ENCODE data around the gene HOXA10.

Gene HOXA10

DNA sequence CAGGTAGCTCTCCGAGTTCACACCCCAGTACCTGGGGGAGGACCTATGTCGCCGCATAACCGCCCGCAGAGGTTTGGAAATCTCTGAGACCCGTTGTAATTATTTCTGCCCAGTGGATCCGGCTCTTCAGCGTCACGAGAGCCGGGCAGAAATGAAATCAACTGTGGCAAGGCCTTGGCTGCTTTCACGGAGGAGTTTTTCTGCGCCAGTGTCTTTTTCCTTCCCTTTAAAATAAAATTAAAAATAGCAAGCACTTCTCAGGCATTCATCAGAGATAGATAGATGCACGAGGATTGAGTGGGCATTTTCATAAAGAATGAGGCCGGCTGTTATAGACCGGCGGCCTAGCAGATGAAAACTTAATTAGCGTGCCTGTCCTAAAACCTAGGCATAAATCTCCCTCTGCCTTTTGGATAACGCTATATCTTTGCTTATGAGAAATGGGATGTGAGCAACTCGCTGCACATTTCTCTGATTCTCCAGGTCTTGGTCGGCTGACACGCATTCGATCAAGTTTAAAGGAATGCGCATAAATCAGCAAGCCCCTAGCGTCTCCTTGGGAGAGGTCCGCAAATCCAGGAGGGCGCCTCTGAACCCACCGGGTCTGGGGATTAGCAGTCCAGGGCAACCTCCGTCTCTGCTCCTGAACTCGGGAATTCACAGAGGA is 19.3 kb upstream of the HOXA10 start:
- TF ChIP-seq, protein P1, sequence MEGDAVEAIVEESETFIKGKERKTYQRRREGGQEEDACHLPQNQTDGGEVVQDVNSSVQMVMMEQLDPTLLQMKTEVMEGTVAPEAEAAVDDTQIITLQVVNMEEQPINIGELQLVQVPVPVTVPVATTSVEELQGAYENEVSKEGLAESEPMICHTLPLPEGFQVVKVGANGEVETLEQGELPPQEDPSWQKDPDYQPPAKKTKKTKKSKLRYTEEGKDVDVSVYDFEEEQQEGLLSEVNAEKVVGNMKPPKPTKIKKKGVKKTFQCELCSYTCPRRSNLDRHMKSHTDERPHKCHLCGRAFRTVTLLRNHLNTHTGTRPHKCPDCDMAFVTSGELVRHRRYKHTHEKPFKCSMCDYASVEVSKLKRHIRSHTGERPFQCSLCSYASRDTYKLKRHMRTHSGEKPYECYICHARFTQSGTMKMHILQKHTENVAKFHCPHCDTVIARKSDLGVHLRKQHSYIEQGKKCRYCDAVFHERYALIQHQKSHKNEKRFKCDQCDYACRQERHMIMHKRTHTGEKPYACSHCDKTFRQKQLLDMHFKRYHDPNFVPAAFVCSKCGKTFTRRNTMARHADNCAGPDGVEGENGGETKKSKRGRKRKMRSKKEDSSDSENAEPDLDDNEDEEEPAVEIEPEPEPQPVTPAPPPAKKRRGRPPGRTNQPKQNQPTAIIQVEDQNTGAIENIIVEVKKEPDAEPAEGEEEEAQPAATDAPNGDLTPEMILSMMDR (IDR thresholded peaks at IDR 0.05; ENCODE audit: low read depth, low read length, missing control alignments): no peak
- H3K4me3 ChIP-seq (replicated peaks; ENCODE audit: low read depth, low read length): peak overlapping the region; percentile 83
- DNase-seq (ENCODE audit: extremely low read depth, low read depth): no peak

DNA sequence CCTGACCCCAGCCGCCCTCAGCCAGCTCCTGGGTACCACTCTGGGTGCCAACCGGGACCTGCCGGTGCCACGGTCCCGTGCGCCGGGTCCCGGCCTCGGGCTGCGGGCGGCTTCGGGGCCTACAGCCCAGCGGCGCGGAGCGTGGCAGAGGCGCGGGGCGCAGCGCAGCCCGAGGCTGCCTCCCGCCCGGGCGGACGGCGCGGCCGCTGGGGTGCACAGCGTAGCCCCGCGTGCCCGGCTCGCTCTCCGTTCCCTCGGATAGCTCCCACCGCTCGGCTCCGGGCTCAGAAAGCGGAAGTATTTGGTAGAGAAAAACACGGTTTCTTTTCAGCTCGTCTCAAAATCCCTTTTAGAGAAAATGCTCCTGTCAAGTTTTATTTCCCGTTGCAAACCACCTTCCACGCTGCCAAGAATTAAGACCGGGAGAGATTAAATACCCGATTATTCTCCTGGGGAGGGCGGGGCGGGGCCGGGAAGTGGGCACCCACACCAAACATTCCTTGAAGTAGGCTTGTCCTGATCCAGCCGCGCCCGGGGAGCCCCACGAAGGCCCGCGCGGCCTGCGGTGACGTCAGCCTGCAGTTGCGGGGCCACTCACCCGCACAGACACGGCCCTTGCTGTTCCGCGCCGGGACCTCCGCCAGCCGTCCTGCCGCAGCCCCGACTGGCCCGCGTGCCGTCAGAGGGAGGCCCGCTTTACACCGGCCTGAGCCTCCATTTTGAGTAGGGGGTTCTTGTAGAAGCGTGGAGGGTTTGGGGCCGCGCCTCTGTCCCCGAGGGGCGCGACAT is 18.6 kb upstream of the HOXA10 start:
- peak overlapping the region; percentile 83 for H3K4me3 ChIP-seq (replicated peaks; ENCODE audit: low read depth, low read length)
- TF ChIP-seq, protein P1 (IDR thresholded peaks at IDR 0.05; ENCODE audit: low read depth, low read length, missing control alignments): no peak
- no peak for DNase-seq (ENCODE audit: extremely low read depth, low read depth)

- TF ChIP-seq, protein P1 (IDR thresholded peaks at IDR 0.05; ENCODE audit: low read depth, low read length, missing control alignments): no peak
- H3K4me3 ChIP-seq (replicated peaks; ENCODE audit: low read depth, low read length): peak overlapping the region; percentile 83
- no peak for DNase-seq (ENCODE audit: extremely low read depth, low read depth)
These were observed 17.9 kb upstream of the HOXA10 start for GRCh38 chr7:27191833-27192545.

GRCh38 chr7:27191161-27191731 is 17.1 kb upstream of the HOXA10 start:
- TF ChIP-seq, protein P1 (IDR thresholded peaks at IDR 0.05; ENCODE audit: low read depth, low read length, missing control alignments): no peak
- H3K4me3 ChIP-seq (replicated peaks; ENCODE audit: low read depth, low read length): peak overlapping the region; percentile 83
- DNase-seq (ENCODE audit: extremely low read depth, low read depth): no peak

- H3K4me3 ChIP-seq (replicated peaks; ENCODE audit: low read depth, low read length): peak overlapping the region; percentile 83
- TF ChIP-seq, protein P1 (IDR thresholded peaks at IDR 0.05; ENCODE audit: low read depth, low read length, missing control alignments): no peak
- no peak for DNase-seq (ENCODE audit: extremely low read depth, low read depth)
These were observed 16.1 kb upstream of the HOXA10 start for GRCh38 chr7:27189997-27190748.

All from HFF-Myc (cell line).